Measurements from ENCODE around the gene TMEM87A.

Gene TMEM87A

DNA sequence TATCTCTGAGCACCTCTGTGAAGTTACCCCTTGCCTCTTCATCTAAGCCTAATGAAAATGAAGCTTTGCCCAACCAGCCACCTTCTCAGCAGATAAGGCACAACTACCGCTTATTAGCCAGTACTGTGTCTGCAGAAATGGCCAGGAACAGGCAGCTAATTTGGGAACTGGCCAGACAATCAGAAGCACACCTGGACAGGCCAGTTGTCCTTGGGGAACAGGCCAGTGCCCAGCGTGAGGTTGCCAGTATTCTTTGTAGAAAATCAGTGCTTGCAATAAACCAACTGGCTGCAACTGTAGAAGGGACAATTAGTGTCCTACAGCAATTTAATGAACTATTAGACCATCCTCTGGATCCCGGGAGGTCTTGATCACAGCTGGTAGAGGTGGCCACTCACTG, 10.4 kb upstream of the TMEM87A start:
- TF ChIP-seq, protein P1, sequence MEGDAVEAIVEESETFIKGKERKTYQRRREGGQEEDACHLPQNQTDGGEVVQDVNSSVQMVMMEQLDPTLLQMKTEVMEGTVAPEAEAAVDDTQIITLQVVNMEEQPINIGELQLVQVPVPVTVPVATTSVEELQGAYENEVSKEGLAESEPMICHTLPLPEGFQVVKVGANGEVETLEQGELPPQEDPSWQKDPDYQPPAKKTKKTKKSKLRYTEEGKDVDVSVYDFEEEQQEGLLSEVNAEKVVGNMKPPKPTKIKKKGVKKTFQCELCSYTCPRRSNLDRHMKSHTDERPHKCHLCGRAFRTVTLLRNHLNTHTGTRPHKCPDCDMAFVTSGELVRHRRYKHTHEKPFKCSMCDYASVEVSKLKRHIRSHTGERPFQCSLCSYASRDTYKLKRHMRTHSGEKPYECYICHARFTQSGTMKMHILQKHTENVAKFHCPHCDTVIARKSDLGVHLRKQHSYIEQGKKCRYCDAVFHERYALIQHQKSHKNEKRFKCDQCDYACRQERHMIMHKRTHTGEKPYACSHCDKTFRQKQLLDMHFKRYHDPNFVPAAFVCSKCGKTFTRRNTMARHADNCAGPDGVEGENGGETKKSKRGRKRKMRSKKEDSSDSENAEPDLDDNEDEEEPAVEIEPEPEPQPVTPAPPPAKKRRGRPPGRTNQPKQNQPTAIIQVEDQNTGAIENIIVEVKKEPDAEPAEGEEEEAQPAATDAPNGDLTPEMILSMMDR (IDR thresholded peaks at IDR 0.05; ENCODE audit: control insufficient read depth, extremely low read depth, insufficient read depth): no peak
- DNase-seq (ENCODE audit: low read depth): no peak
- H3K4me3 ChIP-seq (ENCODE audit: low read depth, low read length): no peak overlapping the region

DNA sequence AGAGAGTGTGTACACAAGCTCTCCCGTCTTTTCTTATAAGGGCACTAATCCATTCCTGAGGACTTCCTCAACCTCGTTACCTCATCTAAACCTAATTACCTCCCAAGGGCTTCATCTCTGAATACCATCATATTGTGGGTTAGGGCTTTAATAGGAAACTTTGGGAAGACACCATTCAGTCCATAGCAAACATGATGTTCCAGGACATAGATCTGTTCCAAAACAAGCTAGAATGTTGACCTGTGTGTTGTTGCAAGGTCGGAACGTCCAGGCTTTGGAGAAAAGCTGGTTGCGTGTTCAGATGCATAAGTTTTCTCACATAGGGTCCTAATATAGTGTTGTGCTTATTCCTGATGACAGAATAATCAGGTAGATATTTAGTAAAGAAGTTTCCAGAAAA, 9.7 kb upstream of the TMEM87A start:
- no peak overlapping the region for H3K4me3 ChIP-seq (ENCODE audit: low read depth, low read length)
- TF ChIP-seq, protein P1 (IDR thresholded peaks at IDR 0.05; ENCODE audit: control insufficient read depth, extremely low read depth, insufficient read depth): no peak
- DNase-seq (ENCODE audit: low read depth): no peak

DNA sequence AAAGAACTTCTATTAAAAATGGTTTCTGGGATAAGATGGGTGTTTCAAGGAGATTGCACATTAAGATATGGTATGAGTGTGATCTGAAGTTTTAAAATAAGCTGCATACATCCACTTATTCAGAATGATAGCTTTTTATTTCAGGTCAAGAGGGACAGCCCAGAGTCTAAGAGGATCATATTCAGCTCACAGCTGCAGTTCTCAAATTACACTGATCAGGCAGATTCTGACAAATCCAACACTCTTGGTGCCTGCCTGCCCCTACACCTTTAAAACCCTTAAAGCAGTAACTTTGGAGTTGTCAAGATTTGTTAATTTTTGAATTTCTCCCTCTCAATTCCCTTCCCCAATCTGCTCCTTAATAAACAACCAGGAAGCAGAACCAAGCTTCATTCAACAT, 9.1 kb upstream of the TMEM87A start:
- TF ChIP-seq, protein P1 (IDR thresholded peaks at IDR 0.05; ENCODE audit: control insufficient read depth, extremely low read depth, insufficient read depth): no peak
- no peak for DNase-seq (ENCODE audit: low read depth)
- H3K4me3 ChIP-seq (ENCODE audit: low read depth, low read length): no peak overlapping the region

DNA sequence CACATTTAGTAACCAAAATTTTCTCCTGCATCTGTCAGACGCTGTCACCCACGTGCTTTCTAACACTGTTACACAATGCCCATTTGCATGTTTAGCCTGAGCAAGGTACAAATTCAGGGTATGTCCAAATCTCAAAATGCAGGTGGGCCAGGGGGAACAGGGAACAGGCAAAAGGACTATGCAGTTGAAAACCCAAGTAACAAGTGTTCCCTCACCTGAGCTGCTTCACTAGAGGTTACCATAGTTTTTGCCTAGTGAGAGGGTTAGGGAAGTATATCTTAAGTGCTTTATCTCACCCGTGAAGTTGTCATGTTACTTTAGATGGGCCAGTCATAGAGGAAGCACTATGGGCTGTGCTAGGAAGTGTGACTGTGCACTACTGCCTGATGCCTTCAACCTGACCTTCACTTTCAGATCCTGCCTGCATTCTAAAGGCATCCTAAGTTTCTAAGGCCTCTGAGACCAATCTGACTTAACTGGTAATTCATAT, 6.0 kb upstream of the TMEM87A start:
- DNase-seq (ENCODE audit: low read depth): no peak
- H3K4me3 ChIP-seq (ENCODE audit: low read depth, low read length): no peak overlapping the region
- TF ChIP-seq, protein P1 (IDR thresholded peaks at IDR 0.05; ENCODE audit: control insufficient read depth, extremely low read depth, insufficient read depth): no peak

DNA sequence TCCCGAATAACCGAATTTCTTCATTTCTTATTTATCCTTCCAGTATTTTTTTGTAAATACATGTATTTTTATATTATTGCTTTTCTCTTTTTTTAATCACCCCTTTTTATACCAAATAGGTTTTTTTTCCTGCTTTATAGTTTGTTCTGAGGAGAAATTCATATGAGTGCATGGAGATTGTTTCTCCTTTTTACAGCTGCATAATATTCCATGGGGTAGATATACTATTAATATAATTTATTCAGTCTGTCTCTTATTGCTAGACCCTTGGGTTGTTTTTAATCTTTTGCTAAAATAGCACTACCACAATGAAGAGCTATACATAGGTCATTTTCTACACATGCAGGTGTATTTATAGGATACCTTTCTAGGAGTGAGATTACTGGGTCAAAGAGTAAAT, 3.5 kb upstream of the TMEM87A start:
- H3K4me3 ChIP-seq (ENCODE audit: low read depth, low read length): no peak overlapping the region
- no peak for DNase-seq (ENCODE audit: low read depth)
- TF ChIP-seq, protein P1 (IDR thresholded peaks at IDR 0.05; ENCODE audit: control insufficient read depth, extremely low read depth, insufficient read depth): no peak

DNA sequence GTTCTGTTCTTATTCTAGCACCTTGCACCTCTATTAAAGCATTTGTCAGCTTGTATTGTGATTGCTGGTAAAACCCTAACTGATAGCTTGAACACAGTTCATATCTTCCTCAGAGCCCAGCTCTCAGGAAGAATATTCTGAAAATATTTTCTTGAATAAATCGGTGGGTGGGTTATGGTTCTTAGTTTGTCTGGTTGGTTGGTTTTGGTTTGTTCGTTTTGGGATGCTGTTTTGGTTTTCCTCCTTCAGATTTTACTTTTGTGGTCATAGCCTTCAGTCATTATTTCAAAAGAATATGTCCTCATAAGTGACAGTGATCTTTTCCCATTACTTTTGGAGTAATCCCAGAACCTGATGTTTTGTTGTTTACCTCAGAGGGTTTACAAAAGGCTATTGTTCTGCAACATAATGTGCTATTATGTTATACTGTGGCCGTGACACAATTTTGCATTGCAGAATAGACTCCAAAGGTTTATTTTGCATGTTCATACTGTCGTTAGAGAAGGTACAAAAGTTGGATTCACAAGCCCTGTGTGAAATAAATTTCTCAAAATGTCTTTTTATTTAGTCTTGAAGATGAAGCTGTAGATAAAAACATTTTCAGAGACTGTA, 2.7 kb upstream of the TMEM87A start:
- no peak for DNase-seq (ENCODE audit: low read depth)
- TF ChIP-seq, protein P1 (IDR thresholded peaks at IDR 0.05; ENCODE audit: control insufficient read depth, extremely low read depth, insufficient read depth): no peak
- no peak overlapping the region for H3K4me3 ChIP-seq (ENCODE audit: low read depth, low read length)

DNA sequence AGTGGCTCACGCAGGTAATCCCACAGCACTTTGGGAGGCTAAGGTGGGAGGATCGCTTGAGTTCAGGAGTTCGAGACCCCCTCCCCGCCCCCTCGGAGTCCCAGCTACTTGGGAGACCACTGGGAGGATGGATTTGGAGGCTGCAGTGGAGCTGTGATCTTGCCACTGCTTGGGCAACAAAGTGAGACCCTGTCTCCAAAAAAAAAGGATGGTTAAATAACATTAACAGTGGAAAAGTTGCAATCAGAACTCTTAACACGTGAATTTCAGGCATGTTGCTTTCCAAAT, 1.4 kb upstream of the TMEM87A start:
- peak overlapping the region; percentile 81 for H3K4me3 ChIP-seq (ENCODE audit: low read depth, low read length)
- TF ChIP-seq, protein P1 (IDR thresholded peaks at IDR 0.05; ENCODE audit: control insufficient read depth, extremely low read depth, insufficient read depth): no peak
- DNase-seq (ENCODE audit: low read depth): no peak
